Testis (tissue), 3 donors: ENCODE data around the gene HMGN1. TPM values are rescaled to one million over a fixed set of nuclear protein-coding genes. Genes with fewer than 3 reads are reported as not detected.

Experiments used
- DNase-seq: peaks from one replicate; pipeline ENCODE4 v3.0.0-alpha.2; 2019
- H3K27ac ChIP-seq, 2 donors: fragments of 200-600 bp; sonication (generic); one replicate each; pipeline ENCODE4 v1.5.1; 2019
- H3K27me3 ChIP-seq: fragments of 200-600 bp; sonication (generic); one replicate; pipeline ENCODE4 v1.5.1; 2019
- H3K36me3 ChIP-seq: fragments of 200-600 bp; sonication (generic); one replicate; pipeline ENCODE4 v1.5.1; 2017; ENCODE audit warnings: low read depth; ENCODE audit errors: missing control alignments
- H3K4me1 ChIP-seq: fragments of 200-600 bp; sonication (generic); one replicate; pipeline ENCODE4 v1.5.1; 2019
- H3K4me3 ChIP-seq, 2 donors: fragments of 200-600 bp; sonication (generic); one replicate each; pipeline ENCODE4 v1.5.1; 2017 to 2019
- H3K9me3 ChIP-seq: fragments of 200-600 bp; sonication (generic); one replicate; pipeline ENCODE4 v1.5.1; 2017
- CTCF ChIP-seq, 3 experiments: fragments of 450-650 bp in 2 of 3; fragments of 200-600 bp in 1 of 3; sonication (generic) in 1 of 3; IDR thresholded peaks; one replicate each; pipeline ENCODE4 v1.5.1; 2016 to 2019; ENCODE audit warnings: antibody characterized with exemption in 3 of 3, mild to moderate bottlenecking in 2 of 3, moderate library complexity in 1 of 3
- POLR2A ChIP-seq: fragments of 450-650 bp; IDR thresholded peaks from one replicate; pipeline ENCODE4 v1.6.1; 2017; ENCODE audit warnings: antibody characterized with exemption, mild to moderate bottlenecking, moderate library complexity
- WGBS, 2 donors: methylation state at CpG; one replicate each; pipeline ENCODE4 v1.1.5; 2018; 5-methylcytosine and 5-hydroxymethylcytosine counted together
- intact Hi-C: fragments of 100-400 bp; cut with DNase I; formaldehyde crosslinking; loops from one replicate; pipeline ENCODE4 v1.15.1; 2023; ENCODE audit warnings: low total_unique reads
- polyA plus RNA-seq: library from polyadenylated mRNA; stranded (reverse); fragments of 350-450 nt; fragmentation: Illumina TruSeq; extraction: RNeasy Lipid Tissue Mini Kit (QIAGEN cat#74804); gene quantifications from one replicate; pipeline ENCODE4 v1.2.3, GENCODE V29; 2014; ENCODE audit warnings: low read depth, low replicate concordance; ENCODE audit not compliant: insufficient read depth
- small RNA-seq, 2 donors: library from RNA; depleted of rRNA; stranded (forward); fragments of <200 nt; gene quantifications; one replicate each; pipeline ENCODE3, GENCODE V24; 2016
- total RNA-seq, 2 donors: library from RNA; depleted of rRNA; stranded (reverse); fragments of >200 nt; gene quantifications; one replicate each; pipeline ENCODE4 v1.2.3, GENCODE V29; 2016

The HMGN1 gene
- total and polyA plus RNA-seq, 3 donors from 2014 or later: 162 to 203 (median 177) TPM

DNA sequence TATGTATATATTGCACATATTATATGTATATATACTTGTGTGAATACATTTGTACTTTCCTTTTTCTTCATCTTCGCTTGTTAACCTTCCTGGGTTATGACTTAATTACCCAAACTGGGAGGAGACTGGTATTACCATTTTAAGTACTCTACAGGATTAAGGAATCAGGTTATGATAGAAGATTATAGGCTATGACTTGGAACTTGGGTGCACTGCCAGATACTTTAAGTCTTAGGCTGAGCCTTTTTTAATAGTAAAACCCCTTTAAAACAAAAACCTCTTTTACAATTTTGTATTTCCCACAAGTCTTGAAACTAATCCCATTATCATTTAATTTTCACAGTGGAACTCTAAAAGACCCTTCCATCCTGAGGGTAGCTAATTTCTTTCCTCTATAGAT is 41.4 kb downstream of the HMGN1 start:
- WGBS, 2 donors: 95% methylated on average over 1 of the region's 1 CpG
- Histone ChIP-seq H3K4me1 (peaks cover 6% of the 10 kb centered on the region), H3K27me3 (no peaks in the 10 kb centered on the region), H3K9me3 (no peaks in the 10 kb centered on the region), H3K36me3 (no peaks in the 10 kb centered on the region), H3K27ac (no peak overlapping the region), H3K4me3 (no peak overlapping the region)
- intact Hi-C loops: no loop called here
- DNase-seq: no peak
- TF ChIP-seq POLR2A (no peak), CTCF (IDR thresholded peaks at IDR 0.05) (no peak)

- no peak overlapping the region for H3K27ac ChIP-seq
- intact Hi-C loops: no loop called here
- H3K27me3 ChIP-seq: no peaks in the 10 kb centered on the region
- H3K4me3 ChIP-seq: no peak overlapping the region
- TF ChIP-seq CTCF (IDR thresholded peaks at IDR 0.05) (no peak), POLR2A (no peak)
- WGBS, 2 donors: 95 to 100% methylated on average over 3 of the region's 3 CpGs
- no peak for DNase-seq
- no peaks in the 10 kb centered on the region for H3K4me1 ChIP-seq
- H3K9me3 ChIP-seq: no peaks in the 10 kb centered on the region
- no peaks in the 10 kb centered on the region for H3K36me3 ChIP-seq
These were observed 48.3 kb downstream of the HMGN1 start for GRCh38 chr21:39300587-39300986.

DNA sequence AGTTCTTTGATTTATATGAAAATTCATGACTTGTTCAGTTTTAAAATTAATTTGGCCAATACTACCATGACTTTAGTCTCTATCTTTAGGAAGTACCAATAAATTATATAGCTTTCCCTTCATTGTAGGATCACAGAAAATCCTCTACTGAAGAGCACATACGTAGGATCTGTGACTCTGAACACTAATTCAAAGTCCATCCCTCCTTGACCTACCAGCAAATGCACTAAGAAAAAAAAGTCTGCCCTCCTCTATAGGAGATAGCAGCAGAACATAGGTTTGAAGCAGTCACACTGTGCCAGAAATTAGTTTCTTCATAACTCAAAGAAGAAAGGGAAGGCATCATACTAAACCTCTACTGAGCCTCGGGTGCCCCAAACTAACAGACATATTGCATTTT is 52.0 kb downstream of the HMGN1 start:
- no peak for DNase-seq
- intact Hi-C loops: no loop called here
- no peak overlapping the region for H3K4me3 ChIP-seq
- WGBS, 2 donors: 85 to 90% methylated on average over 2 of the region's 2 CpGs
- H3K36me3 ChIP-seq: peaks cover 4% of the 10 kb centered on the region
- no peak for TF ChIP-seq CTCF (IDR thresholded peaks at IDR 0.05)
- TF ChIP-seq POLR2A: no peak
- no peaks in the 10 kb centered on the region for H3K4me1 ChIP-seq
- H3K27me3 ChIP-seq: no peaks in the 10 kb centered on the region
- H3K27ac ChIP-seq: no peak overlapping the region
- H3K9me3 ChIP-seq: no peaks in the 10 kb centered on the region

Small RNA genes lying within 50 kb of the gene (small RNA-seq; reads per million reads assigned to genes)
- 0 reads per million in 2 donors for gene RF00019

Other genes starting within 250 kb of the HMGN1 start
- gene PSMG1, start 165.6 kb downstream of the HMGN1 start, total RNA-seq: 100 to 1,000 TPM in 1 of 2 donors, 10 to 100 TPM in 1; 95.4 to 113 TPM
- 463 TPM for gene PSMG1, start 165.6 kb downstream of the HMGN1 start, polyA plus RNA-seq
- 100 to 1,000 TPM; 102 to 123 TPM for gene BRWD1, start 35.5 kb downstream of the HMGN1 start, total RNA-seq
- 32.8 TPM for gene BRWD1, start 35.5 kb downstream of the HMGN1 start, polyA plus RNA-seq
- gene LCA5L, start 96.7 kb upstream of the HMGN1 start, total RNA-seq: 100 to 1,000 TPM in 1 of 2 donors, 10 to 100 TPM in 1; 61.9 to 103 TPM
- 88.0 TPM for gene LCA5L, start 96.7 kb upstream of the HMGN1 start, polyA plus RNA-seq
- 10 to 100 TPM in 1 of 2 donors, 1 to 10 TPM in 1; 5.0 to 16.7 TPM for gene SH3BGR, start 102.9 kb upstream of the HMGN1 start, total RNA-seq
- 27.3 TPM for gene SH3BGR, start 102.9 kb upstream of the HMGN1 start, polyA plus RNA-seq